NCI-H2196 treated with DMSO at 0.1 percent for 48 hours (cell line): ENCODE results near the gene CD9.

Experiments
- DNase-seq: peaks from one replicate; lab custom pipeline; 2025; ENCODE audit not compliant: unreplicated experiment; lab: John Stamatoyannopoulos, UW

Gene CD9

GRCh38 chr12:6218347-6218925 is 18.2 kb downstream of the CD9 start:
- no peak for DNase-seq

- no peak for DNase-seq
These were observed 19.8 kb downstream of the CD9 start for GRCh38 chr12:6219980-6220379.

- no peak for DNase-seq
These were observed 20.9 kb downstream of the CD9 start for GRCh38 chr12:6221146-6221545.

- no peak for DNase-seq
These were observed 22.0 kb downstream of the CD9 start for GRCh38 chr12:6222078-6222654.

- no peak for DNase-seq
These were observed 23.3 kb downstream of the CD9 start for GRCh38 chr12:6223545-6223944.

GRCh38 chr12:6224550-6224949 is 24.4 kb downstream of the CD9 start:
- DNase-seq, result no peak

- DNase-seq, result no peak
These were observed 25.4 kb downstream of the CD9 start for GRCh38 chr12:6225630-6226001.

- no peak for DNase-seq
These were observed 25.9 kb downstream of the CD9 start for GRCh38 chr12:6226002-6226678.

GRCh38 chr12:6226679-6227051 is 26.5 kb downstream of the CD9 start:
- DNase-seq, result no peak

- DNase-seq, result no peak
These were observed 28.5 kb downstream of the CD9 start for GRCh38 chr12:6228535-6229223.

GRCh38 chr12:6229224-6230218 is 29.3 kb downstream of the CD9 start:
- no peak for DNase-seq

GRCh38 chr12:6230321-6231110 is 30.3 kb downstream of the CD9 start:
- no peak for DNase-seq

GRCh38 chr12:6231359-6232268 is 31.4 kb downstream of the CD9 start:
- no peak for DNase-seq

GRCh38 chr12:6233121-6233971 is 33.1 kb downstream of the CD9 start:
- DNase-seq, result no peak

- no peak for DNase-seq
These were observed 34.0 kb downstream of the CD9 start for GRCh38 chr12:6234214-6234613.

- no peak for DNase-seq
These were observed 34.7 kb downstream of the CD9 start for GRCh38 chr12:6234906-6235305.

GRCh38 chr12:6235499-6235898 is 35.3 kb downstream of the CD9 start:
- DNase-seq, result no peak

GRCh38 chr12:6235906-6236640 is 35.9 kb downstream of the CD9 start:
- DNase-seq, result no peak
